GOT3 (cell line): ENCODE data around the gene FRMPD2.
"Not testable (repeated sequence)": the region's sequence is repeated elsewhere in the genome, so short reads cannot be mapped to it uniquely, and the experiment has no call there.

Experiments used
- DNase-seq: peaks from one replicate; lab custom pipeline; 2025; ENCODE audit warnings: mixed read lengths; lab: John Stamatoyannopoulos, UW

The FRMPD2 gene

GRCh38 chr10:48251152-48251524 lies 23.4 kb downstream of the FRMPD2 start:
- DNase-seq, result no peak

DNA sequence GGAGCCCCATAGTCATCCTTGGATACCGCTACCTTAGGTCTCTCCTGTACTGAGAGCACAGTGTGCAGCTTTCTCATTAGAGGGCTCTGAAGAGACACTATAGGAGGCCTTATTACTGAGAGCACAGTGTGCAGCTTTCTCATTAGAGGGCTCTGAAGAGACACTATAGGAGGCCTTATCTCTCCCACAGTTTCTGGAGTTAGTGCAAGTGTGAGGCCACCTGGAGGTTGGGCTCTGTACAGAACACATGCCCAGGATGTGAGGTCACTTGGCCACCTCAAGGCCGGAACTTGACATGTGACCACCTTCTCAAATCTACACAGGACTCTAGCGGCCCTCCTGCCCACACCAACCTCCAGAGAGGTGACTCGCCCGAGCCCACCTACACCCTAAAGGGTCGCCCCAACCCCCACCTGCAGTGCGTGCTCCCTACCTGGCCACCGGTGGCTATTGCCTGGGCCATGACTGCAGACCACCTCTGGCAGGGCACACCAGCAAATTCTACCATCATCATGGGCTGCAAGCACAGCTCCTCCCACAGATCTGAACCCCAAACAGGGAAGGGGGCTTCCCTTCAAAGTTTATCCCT lies 24.6 kb downstream of the FRMPD2 start:
- no peak for DNase-seq

DNA sequence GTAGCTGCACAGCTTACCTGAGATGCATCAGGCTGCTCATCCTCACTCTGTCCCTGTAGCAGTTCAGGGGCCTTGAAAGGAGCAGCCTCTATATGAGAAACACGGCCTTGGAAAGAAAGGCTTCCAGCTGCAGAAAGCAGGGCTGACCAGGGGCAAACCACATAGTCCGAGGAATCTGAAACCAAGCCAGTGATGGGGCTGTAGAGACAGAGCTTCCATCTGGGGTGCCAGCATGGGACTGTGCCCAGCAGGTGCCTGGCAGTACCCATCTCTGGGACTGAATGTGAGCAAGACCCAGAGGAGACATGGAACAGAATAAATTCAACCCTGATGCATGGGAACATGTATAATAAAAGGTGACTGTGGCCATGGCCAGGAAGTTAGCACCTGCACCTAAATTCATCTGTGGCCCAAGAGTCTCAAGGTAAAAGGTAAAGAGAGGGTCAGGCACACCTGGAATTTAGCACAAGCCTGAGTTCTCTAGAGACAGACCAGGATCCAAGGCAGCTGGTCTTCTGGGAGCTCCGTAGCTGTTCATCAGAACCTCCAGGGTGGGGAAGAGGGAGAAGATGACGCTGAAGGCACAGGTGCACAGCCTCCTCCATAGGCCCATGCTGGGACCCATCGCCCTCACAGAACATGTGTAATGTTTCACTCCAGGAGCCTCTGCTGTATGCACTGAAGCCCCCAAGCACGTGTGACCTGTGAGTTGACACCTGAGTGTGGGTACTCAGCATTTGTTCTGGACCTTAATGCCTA lies 25.3 kb downstream of the FRMPD2 start:
- no peak for DNase-seq

- DNase-seq, result no peak
Measured at GRCh38 chr10:48248462-48248861, 26.0 kb downstream of the FRMPD2 start.

DNA sequence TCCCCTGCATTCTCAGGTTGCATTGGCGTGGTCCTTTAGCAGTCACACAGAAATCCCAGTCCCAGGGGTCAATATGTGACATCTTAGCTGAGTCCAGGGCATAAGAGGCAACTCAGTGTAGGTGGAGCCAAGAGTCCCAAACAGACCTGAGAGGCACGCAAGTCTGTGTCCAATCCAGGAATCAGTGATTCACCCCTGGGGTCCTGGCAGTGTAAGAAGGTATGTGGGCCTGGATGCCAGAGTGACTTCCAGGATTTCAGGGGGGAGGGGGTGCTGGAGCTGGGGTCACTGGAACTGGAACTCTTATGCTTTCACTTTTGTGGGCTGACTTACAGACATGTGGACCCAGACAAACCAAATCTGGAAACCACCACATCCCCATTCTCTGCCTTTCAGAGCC lies 26.8 kb downstream of the FRMPD2 start:
- DNase-seq, result no peak

DNA sequence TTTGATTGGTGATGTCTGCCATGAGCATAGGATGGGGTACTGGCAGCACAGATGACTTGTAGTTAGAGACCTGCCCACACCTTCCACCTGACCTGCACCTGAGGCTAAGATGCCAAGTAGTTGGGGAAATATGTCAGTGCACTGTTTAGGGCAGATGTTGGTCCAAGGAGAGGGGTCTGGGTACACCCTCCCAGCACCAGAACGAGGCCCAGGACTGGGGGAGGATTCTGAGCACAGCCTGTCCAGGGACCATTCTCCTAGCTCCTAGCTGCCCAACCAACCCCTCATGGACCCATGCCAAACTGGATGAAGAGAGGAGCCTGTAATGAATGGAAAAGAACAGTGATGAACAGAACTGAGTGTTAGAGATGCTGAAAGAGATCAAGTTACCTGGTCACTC lies 28.0 kb downstream of the FRMPD2 start:
- DNase-seq, result no peak

DNA sequence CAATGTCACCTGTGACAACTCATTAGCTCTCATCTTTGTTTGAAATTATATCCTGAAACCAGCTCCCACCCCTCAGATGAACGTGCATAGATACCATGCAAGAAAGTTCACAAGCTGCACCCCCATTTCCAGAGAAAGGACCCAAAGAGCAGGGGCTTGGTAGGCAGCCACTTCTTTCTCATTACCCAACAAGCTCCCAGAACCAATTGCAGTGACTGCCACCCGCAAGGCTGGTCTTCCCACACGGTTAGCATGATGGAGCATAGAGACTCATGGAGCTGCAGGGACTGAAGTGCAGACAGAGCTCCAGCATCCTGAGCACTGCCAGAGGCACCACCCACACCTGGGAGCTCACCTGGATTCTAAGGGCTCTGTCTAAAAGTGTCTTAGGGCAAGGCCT lies 28.5 kb downstream of the FRMPD2 start:
- no peak for DNase-seq

- DNase-seq, result not testable (repeated sequence)
Measured at GRCh38 chr10:48243921-48244320, 30.6 kb downstream of the FRMPD2 start.

DNA sequence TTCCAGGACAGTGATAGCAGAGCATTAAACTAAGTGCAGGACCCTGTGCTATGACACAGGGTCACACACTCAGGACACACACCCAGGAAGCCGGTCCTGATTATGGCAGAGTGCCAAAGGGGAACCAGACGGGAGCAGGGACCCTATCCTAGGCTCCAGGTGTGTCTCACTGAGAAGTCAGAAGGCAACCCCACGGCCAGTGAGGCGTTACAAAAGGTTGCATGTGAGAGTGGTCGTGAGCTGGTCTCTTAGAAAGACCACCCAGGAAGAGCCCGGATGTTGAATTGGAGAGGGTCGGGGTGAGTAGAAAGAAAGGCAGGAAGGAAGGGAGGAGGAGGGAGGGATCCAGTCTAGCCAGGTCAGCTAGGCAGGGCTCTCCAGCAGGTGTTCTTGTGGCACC lies 31.0 kb downstream of the FRMPD2 start:
- DNase-seq, result no peak

- DNase-seq, result no peak
Measured at GRCh38 chr10:48242171-48242904, 32.2 kb downstream of the FRMPD2 start.

DNA sequence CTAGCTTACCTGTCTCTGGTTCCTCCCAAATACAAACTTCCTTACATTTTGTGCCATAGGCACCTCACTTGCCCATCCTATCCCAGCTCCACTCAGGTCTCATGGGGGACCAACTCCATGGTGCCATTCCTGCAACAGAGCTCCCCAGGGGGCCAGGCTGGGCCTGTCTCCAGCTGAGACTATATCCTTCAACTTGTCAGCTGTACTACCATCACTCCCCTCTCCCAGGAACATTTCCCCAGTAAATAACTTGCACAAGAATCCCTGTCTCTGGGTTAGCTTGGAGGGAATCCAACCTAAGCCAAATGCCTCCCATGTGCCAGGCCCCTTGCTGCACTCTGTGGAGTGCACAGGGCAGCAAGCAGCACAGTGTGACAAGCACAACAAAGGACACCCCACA lies 33.2 kb downstream of the FRMPD2 start:
- no peak for DNase-seq

GRCh38 chr10:48240196-48240595 lies 34.3 kb downstream of the FRMPD2 start:
- DNase-seq, result no peak

GRCh38 chr10:48239618-48240017 lies 34.9 kb downstream of the FRMPD2 start:
- DNase-seq, result no peak

- no peak for DNase-seq
Measured at GRCh38 chr10:48238826-48239520, 35.5 kb downstream of the FRMPD2 start.

GRCh38 chr10:48237259-48238250 lies 36.9 kb downstream of the FRMPD2 start:
- no peak for DNase-seq

DNA sequence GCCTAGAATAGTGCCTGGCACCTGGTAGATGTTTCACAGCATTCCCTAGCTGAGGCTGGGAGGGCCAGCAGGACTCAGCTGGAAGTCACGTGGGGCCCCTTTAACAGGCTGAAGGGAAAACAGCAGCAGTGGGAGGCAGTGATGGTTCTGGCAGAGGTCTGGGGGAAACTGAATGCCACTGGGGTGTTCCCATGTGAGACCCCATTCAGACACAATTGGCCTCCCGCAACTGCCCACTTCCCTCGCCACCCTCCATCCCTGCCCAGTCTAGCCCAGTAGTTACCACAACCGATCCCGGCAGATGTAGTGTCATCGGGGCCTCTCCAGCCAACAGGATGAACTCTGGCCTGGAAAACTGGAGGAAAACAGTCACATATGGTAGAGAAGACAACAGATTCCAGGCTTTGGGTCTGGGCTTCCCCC lies 38.3 kb downstream of the FRMPD2 start:
- no peak for DNase-seq

GRCh38 chr10:48235501-48235900 lies 39.0 kb downstream of the FRMPD2 start:
- DNase-seq, result no peak

DNA sequence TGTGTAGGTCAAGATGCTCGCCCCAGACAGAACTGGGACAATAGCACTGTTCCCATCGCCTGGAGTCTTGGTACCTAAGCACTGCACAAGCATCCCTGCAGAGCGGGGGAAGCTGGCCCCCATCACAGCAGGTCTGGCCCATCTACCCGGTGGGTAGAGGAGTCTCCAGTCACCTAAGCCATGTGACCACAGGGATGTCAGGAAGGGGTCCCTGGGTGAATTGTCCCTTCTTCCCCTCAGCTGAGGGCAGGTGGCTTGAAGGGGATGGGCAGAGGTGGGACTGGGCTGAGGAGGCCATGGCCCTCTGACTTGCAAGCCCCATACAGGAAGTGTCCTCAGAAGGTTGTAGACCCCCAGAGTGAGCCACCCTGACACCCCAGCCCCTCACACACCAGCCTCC lies 39.7 kb downstream of the FRMPD2 start:
- DNase-seq, result no peak

GRCh38 chr10:48234295-48234694 lies 40.2 kb downstream of the FRMPD2 start:
- DNase-seq, result no peak

GRCh38 chr10:48233559-48234005 lies 40.9 kb downstream of the FRMPD2 start:
- DNase-seq, result no peak

- no peak for DNase-seq
Measured at GRCh38 chr10:48232717-48233447, 41.6 kb downstream of the FRMPD2 start.
